GM12878 (cell line): ENCODE data around the gene DDX39B. TPM values are rescaled to one million over a fixed set of nuclear protein-coding genes. Genes with fewer than 3 reads are reported as not detected.
"Not testable (repeated sequence)": the region's sequence is repeated elsewhere in the genome, so short reads cannot be mapped to it uniquely, and the experiment has no call there.

ENCODE experiments used
- ATAC-seq: fragments of 200-7000 bp; cut with Tn5 transposase; 3 replicates; pipeline ENCODE4 v1.9.1; 2020; ENCODE audit warnings: mild to moderate bottlenecking, moderate library complexity
- BruUV-seq: library from RNA; stranded (reverse); fragments of 400-500 nt; replicated peaks from 2 replicates; lab custom pipeline; 2021; lab: Mats Ljungman, UMichigan
- CTCF ChIA-PET: fragments of 300-600 bp; sonication (Branson Sonifier 250); formaldehyde crosslinking; extraction: SDS; loops from one replicate; lab custom pipeline; 2021; ENCODE audit warnings: inconsistent platforms; lab: Yijun Ruan, JAX
- POLR2A ChIA-PET: fragments of 350-600 bp; formaldehyde crosslinking; extraction: SDS; loops from one replicate; lab custom pipeline; 2021; ENCODE audit warnings: inconsistent platforms; lab: Charles Lee
- RAD21 ChIA-PET: fragments of 300-600 bp; sonication (Branson Sonifier 250); formaldehyde crosslinking; loops from one replicate; lab custom pipeline; 2023; ENCODE audit warnings: antibody characterized with exemption; ENCODE audit not compliant: unreplicated experiment; lab: Charles Lee
- SMC1A ChIA-PET: fragments of 300-600 bp; sonication (Branson Sonifier 250); formaldehyde crosslinking; loops from one replicate; lab custom pipeline; 2023; ENCODE audit not compliant: unreplicated experiment, uncharacterized antibody; lab: Charles Lee
- DNase-seq: peaks from one replicate; pipeline ENCODE4 v3.0.0-alpha.2; 2011; ENCODE audit warnings: low read depth, low spot score
- FAIRE-seq: peaks from 3 replicates; lab custom pipeline; 2011; peaks lifted over from hg19 to GRCh38; lab: Jason Lieb, UNC
- H2AFZ ChIP-seq: 2 replicates; pipeline ENCODE4 v1.6.0; 2011; ENCODE audit warnings: low read depth, low read length, control low read depth; ENCODE audit not compliant: control insufficient read depth
- H3K27ac ChIP-seq: 2 replicates; pipeline ENCODE4 v1.5.1; 2011; ENCODE audit warnings: control low read depth; ENCODE audit not compliant: control insufficient read depth, insufficient read depth
- H3K27me3 ChIP-seq, 2 experiments: replicated peaks in 1 of 2; 2 replicates each; pipeline versions ENCODE4 v1.6.0 to v1.6.1; 2011; ENCODE audit warnings: low read length in 1 of 2; ENCODE audit not compliant: control insufficient read depth in 2 of 2, insufficient read depth in 2 of 2
- H3K36me3 ChIP-seq, 2 experiments: 2 replicates each; pipeline ENCODE4 v1.5.1; 2011; ENCODE audit warnings: low read length in 1 of 2; ENCODE audit not compliant: control insufficient read depth in 2 of 2, insufficient read depth in 2 of 2
- H3K4me1 ChIP-seq: 2 replicates; pipeline ENCODE4 v1.6.1; 2011; ENCODE audit warnings: mild to moderate bottlenecking, low read length, moderate library complexity, mixed read lengths; ENCODE audit not compliant: control insufficient read depth, insufficient read depth
- H3K4me2 ChIP-seq: 2 replicates; pipeline ENCODE4 v1.6.0; 2011; ENCODE audit warnings: control low read depth; ENCODE audit not compliant: control insufficient read depth, insufficient read depth
- H3K4me3 ChIP-seq: fragments of 200-600 bp; sonication (generic); 2 replicates; pipeline ENCODE4 v1.5.1; 2016
- H3K79me2 ChIP-seq: 2 replicates; pipeline ENCODE4 v1.6.0; 2011; ENCODE audit warnings: low read length; ENCODE audit not compliant: control insufficient read depth, insufficient read depth
- H3K9ac ChIP-seq: 2 replicates; pipeline ENCODE4 v1.8.0; 2011; ENCODE audit warnings: low read length, control low read depth, mixed read lengths; ENCODE audit not compliant: control insufficient read depth, insufficient read depth
- H3K9me3 ChIP-seq: replicated peaks from 3 replicates; pipeline ENCODE4 v1.5.1; 2011; ENCODE audit warnings: mild to moderate bottlenecking, low read length; ENCODE audit not compliant: control insufficient read depth, insufficient read depth
- H4K20me1 ChIP-seq: 2 replicates; pipeline ENCODE4 v1.6.0; 2011; ENCODE audit not compliant: control insufficient read depth, insufficient read depth
- MXI1 ChIP-seq: fragments of 150-350 bp; IDR thresholded peaks from 2 replicates; pipeline ENCODE4 v1.6.1; 2011; ENCODE audit warnings: low read depth, mild to moderate bottlenecking, inconsistent platforms, low read length, improper control_type of control experiment
- NKRF ChIP-seq: fragments of 450-650 bp; conservative IDR thresholded peaks from 2 replicates; pipeline ENCODE4 v1.6.1; 2017; ENCODE audit warnings: mild to moderate bottlenecking, moderate library complexity
- SIN3A ChIP-seq: IDR thresholded peaks from 2 replicates; pipeline ENCODE4 v1.6.1; 2012; ENCODE audit warnings: low read depth, low read length, improper control_type of control experiment
- WGBS: methylation state at CpG from one replicate; pipeline ENCODE4 v1.1.6; 2016; ENCODE audit warnings: low lambda C conversion rate; ENCODE audit not compliant: insufficient replicate concordance, insufficient coverage; ENCODE audit errors: missing lambda C conversion rate; 5-methylcytosine and 5-hydroxymethylcytosine counted together
- in situ Hi-C: fragments of 300-500 bp; cut with MboI; formaldehyde crosslinking; loops from 9 replicates; pipeline ENCODE4 v1.14.3; 2018; ENCODE audit warnings: mixed read lengths
- intact Hi-C: fragments of 100-400 bp; cut with micrococcal nuclease; formaldehyde crosslinking; loops from one replicate; pipeline ENCODE4 v1.14.2; 2022; ENCODE audit not compliant: unreplicated experiment
- polyA plus RNA-seq, 11 experiments: library from polyadenylated mRNA; depleted of rRNA in 4 of 11; unstranded in 6 of 11; stranded (reverse) in 5 of 11; fragments of >200 nt; fragmentation: Nextera tagmentation in 4 of 11; fragmentation: Illumina TruSeq in 1 of 11; extraction: Ambion mirVana in 4 of 11; extraction: Trizol in 1 of 11; gene quantifications; 1 replicate in 1 of 11; 2 replicates in 10 of 11; pipeline versions ENCODE4 v1.2.1 to v1.2.3, GENCODE V29; 2011 to 2016; ENCODE audit warnings: inconsistent platforms in 2 of 11, missing spikeins in 2 of 11, low read depth in 1 of 11
- total RNA-seq, 4 experiments: library from RNA; depleted of rRNA in 3 of 4; stranded (reverse); fragments of >200 nt in 3 of 4; fragmentation: Illumina TruSeq in 1 of 4; extraction: Trizol in 1 of 4; gene quantifications; 2 replicates each; pipeline versions ENCODE4 v1.2.1 to v1.2.3, GENCODE V29; 2013 to 2021
- TF ChIP-seq, protein P1 (sequence below), 3 experiments: IDR thresholded peaks in 2 of 3; conservative IDR thresholded peaks in 1 of 3; 2 replicates each; pipeline ENCODE4 v1.5.1; 2011; ENCODE audit warnings: low read depth in 3 of 3, low read length in 3 of 3, mild to moderate bottlenecking in 3 of 3, control low read depth in 2 of 3, moderate library complexity in 2 of 3, inconsistent platforms in 1 of 3, mixed read lengths in 1 of 3; ENCODE audit not compliant: control insufficient read depth in 2 of 3, insufficient read depth in 1 of 3; ENCODE audit errors: extremely low read depth in 1 of 3

The DDX39B gene
- total and polyA plus RNA-seq, 10 of the 15 experiments (the other 5 are each of a cell fraction or from before 2014, with no cell fraction given), result 271 to 661 (median 330) TPM

GRCh38 chr6:31496826-31497225, 45.0 kb downstream of the DDX39B start:
- FAIRE-seq, DNase-seq, H3K4me1 ChIP-seq, BruUV-seq, H3K27me3 ChIP-seq, H4K20me1 ChIP-seq, H3K36me3 ChIP-seq, H3K9me3 ChIP-seq, H2AFZ ChIP-seq, in situ Hi-C loops: not testable (repeated sequence)
- Histone ChIP-seq H3K4me2 (peak overlapping the region; percentile 72), H3K27ac (peak overlapping the region; percentile 30; the same call in 1 of the 2 replicates), H3K4me3 (peak overlapping the region; percentile 76), H3K9ac (peak overlapping the region; percentile 55; the same call in 1 of the 2 replicates), H3K79me2 (peaks cover 83% of the 10 kb centered on the region)
- 0% methylated on average over 4 of the region's 4 CpGs for WGBS
- intact Hi-C loops, result loop anchor here (2.0 to 5.0 kb wide), 2 partner anchors 120 to 156 kb away; partner anchors contain the start of genes AIF1 and BAG6
- SMC1A ChIA-PET, result interaction anchor here (0.5 to 6.5 kb wide), 7 partner anchors 43 to 161 kb away, joined by 3 to 63 read pairs (median 6); partner anchors contain the start of gene DDX39B
- TF ChIP-seq SIN3A, result peak; percentile 60; the same call in 1 of the 2 replicates
- peak; percentile 22; the same call in 1 of the 2 replicates for TF ChIP-seq MXI1
- TF ChIP-seq, protein P1, sequence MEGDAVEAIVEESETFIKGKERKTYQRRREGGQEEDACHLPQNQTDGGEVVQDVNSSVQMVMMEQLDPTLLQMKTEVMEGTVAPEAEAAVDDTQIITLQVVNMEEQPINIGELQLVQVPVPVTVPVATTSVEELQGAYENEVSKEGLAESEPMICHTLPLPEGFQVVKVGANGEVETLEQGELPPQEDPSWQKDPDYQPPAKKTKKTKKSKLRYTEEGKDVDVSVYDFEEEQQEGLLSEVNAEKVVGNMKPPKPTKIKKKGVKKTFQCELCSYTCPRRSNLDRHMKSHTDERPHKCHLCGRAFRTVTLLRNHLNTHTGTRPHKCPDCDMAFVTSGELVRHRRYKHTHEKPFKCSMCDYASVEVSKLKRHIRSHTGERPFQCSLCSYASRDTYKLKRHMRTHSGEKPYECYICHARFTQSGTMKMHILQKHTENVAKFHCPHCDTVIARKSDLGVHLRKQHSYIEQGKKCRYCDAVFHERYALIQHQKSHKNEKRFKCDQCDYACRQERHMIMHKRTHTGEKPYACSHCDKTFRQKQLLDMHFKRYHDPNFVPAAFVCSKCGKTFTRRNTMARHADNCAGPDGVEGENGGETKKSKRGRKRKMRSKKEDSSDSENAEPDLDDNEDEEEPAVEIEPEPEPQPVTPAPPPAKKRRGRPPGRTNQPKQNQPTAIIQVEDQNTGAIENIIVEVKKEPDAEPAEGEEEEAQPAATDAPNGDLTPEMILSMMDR (IDR thresholded peaks at IDR 0.05 in 2 of 3, conservative IDR thresholded peaks at IDR 0.05 in 1 of 3; ENCODE audit: control insufficient read depth in 2 of 3, extremely low read depth in 1 of 3, insufficient read depth in 1 of 3, low read depth in 3 of 3, low read length in 3 of 3), result 0 out of 6 replicates have a peak, but pooled peaks of 1 of the 3 experiments have one; percentile 11
- TF ChIP-seq NKRF, result 0 out of 2 replicates have a peak, but pooled peaks have one; percentile 36
- CTCF ChIA-PET, result interaction anchor here (1.0 to 7.0 kb wide), 7 partner anchors 44 to 101 kb away, joined by 3 to 100 read pairs (median 4); partner anchors contain the start of gene DDX39B
- POLR2A ChIA-PET, result interaction anchor here (0.6 to 4.8 kb wide), 12 partner anchors 33 to 952 kb away, joined by 3 to 56 read pairs (median 4); partner anchors contain the start of genes ATP6V1G2, DDX39B, NCR3 and NFKBIL1
- peak; percentile 32 for ATAC-seq
- RAD21 ChIA-PET, result interaction anchor here (0.6 to 6.4 kb wide), 5 partner anchors 44 to 242 kb away, joined by 3 to 72 read pairs (median 3); partner anchors contain the start of genes BAG6, DDX39B and NFKBIL1
